ENCODE results near the gene OAF.

DNA sequence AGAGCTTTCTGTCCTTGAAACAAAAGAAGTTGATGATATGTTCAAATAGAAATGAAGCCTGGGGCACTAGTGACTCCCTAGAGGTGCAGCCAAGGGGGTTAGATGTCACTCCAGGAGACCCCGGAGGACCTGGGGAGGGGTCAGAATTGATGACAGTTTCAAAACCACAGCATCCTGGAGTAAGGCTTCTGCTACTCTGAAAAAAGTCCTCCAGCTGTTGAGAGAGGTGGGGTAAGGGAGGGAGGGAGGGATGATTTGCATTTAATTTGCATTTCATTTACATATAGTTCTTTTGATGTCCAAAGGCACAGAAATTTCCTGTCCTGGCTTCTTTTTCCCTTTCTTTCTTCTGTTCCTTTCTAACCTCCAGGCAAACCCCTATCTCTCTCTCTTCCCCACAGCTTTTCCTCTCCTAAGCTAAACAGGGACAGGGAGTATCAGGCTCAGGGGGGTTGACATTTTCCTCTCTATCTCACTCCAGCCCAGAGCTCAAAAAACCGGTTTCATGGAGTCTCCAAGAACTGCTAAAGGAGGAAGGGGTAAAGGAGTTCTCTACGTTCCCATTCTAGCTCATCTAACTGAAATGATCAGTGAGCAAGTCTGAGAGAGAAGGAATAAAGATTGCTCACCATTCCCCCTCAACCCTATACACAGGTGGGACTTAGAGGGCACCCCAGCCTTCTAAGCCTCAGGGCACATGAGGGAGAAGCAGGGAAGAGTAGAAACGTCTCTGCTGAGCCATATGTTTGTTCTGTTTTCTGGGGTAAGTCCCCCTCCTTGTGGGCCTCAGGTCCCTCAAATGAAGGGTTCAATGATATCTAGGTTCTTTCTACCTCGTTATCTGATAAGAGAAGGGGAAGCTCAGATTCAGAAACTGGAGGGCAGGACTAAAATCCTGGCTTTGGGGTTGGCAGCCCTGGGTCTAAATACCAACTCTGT is 25.6 kb downstream of the OAF start:
- TF ChIP-seq, protein P1, sequence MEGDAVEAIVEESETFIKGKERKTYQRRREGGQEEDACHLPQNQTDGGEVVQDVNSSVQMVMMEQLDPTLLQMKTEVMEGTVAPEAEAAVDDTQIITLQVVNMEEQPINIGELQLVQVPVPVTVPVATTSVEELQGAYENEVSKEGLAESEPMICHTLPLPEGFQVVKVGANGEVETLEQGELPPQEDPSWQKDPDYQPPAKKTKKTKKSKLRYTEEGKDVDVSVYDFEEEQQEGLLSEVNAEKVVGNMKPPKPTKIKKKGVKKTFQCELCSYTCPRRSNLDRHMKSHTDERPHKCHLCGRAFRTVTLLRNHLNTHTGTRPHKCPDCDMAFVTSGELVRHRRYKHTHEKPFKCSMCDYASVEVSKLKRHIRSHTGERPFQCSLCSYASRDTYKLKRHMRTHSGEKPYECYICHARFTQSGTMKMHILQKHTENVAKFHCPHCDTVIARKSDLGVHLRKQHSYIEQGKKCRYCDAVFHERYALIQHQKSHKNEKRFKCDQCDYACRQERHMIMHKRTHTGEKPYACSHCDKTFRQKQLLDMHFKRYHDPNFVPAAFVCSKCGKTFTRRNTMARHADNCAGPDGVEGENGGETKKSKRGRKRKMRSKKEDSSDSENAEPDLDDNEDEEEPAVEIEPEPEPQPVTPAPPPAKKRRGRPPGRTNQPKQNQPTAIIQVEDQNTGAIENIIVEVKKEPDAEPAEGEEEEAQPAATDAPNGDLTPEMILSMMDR (IDR thresholded peaks at IDR 0.05 in 8 of 11, conservative IDR thresholded peaks at IDR 0.05 in 3 of 11): no peak
- TF ChIP-seq POLR2A (IDR thresholded peaks at IDR 0.05) (no peak), POLR2AphosphoS5 (IDR thresholded peaks at IDR 0.05) (no peak)

Measured in spleen (tissue), 7 donors.